DMS79 treated with DMSO at 0.1 percent for 48 hours (cell line): ENCODE measurements around the gene CEP164.

Source experiments
- DNase-seq: peaks from one replicate; lab custom pipeline; 2025; lab: John Stamatoyannopoulos, UW

The CEP164 gene

DNA sequence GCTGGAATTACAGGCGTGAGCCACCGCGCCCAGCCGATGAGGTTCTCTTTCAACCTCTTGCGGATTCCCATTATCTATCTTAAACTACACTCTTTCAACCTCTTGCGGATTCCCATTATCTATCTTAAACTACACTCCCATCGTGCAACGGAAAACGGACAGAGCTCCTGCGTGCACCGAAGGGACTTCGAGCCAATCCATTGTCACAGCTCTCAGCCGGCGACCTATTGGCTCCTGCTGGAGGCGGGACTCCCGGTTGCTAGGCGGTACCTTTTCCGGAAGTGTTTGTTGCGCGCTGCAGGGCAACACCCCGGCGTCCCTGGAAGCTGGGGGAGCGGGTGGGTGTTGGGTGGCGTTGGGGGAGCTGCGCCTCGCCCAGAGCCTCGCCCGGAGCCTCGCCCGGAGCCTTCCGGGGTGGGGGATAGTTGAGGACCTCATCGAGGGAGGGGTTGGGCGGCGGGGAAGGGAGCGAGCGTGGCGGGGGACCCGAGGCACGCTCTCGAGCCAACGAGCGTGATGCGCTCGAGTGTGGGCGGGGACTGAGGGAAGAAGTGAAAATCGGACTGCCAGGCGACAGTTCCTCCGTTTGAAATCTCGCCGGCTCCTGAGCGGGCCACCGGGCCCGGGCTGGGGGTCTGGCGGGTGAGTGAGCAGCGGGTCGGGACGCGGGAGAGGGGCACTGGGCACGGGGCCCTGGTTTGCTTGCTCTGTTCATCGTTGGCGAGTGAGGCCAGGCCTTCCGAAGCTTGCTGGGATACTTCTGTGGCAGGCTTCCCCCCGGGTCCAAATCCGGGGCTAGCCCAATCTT is at the start of gene CEP164:
Gene CEP164, plus strand, starts transcription at position 288 of the 808 bp plus-strand sequence. CDS start 10,733 bp downstream, outside the sequence.
- DNase-seq: peak; percentile 98

- no peak for DNase-seq
Measured at GRCh38 chr11:117278347-117278746, 49.3 kb upstream of the CEP164 start.

- DNase-seq: no peak
Measured at GRCh38 chr11:117279711-117280376, 47.8 kb upstream of the CEP164 start.

- DNase-seq: peak; percentile 72
Measured at GRCh38 chr11:117281159-117281558, 46.5 kb upstream of the CEP164 start.

- no peak for DNase-seq
Measured at GRCh38 chr11:117281869-117282268, 45.8 kb upstream of the CEP164 start.

GRCh38 chr11:117282956-117283355 is 44.7 kb upstream of the CEP164 start:
- DNase-seq: no peak

- DNase-seq: no peak
Measured at GRCh38 chr11:117284053-117284452, 43.6 kb upstream of the CEP164 start.

GRCh38 chr11:117286588-117286987 is 41.1 kb upstream of the CEP164 start:
- no peak for DNase-seq

DNA sequence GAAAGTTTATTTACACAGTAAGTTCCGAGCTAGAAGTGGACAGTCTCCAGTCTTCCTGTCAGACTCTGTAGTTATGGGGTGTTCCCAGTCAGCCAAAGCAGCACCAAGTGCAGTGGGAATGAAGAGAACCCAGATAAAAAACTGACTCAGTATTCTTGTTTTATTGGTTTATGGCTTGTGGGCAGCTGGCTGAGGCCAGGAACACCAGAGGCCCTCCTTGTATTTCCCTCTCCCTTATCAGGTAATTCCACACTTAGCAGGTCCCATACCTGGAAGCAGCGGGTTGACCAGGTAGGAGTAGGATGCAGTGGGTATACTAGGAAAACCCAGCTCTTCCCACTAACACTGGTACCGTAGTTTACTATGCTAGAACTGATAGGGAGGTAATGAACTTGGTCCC is 40.0 kb upstream of the CEP164 start:
- DNase-seq: no peak

GRCh38 chr11:117289795-117290194 is 37.9 kb upstream of the CEP164 start:
- DNase-seq: no peak

- no peak for DNase-seq
Measured at GRCh38 chr11:117290809-117291396, 36.8 kb upstream of the CEP164 start, which contains the start of gene BACE1-AS. Gene BACE1-AS, plus strand, starts transcription at chr11:117291346.

DNA sequence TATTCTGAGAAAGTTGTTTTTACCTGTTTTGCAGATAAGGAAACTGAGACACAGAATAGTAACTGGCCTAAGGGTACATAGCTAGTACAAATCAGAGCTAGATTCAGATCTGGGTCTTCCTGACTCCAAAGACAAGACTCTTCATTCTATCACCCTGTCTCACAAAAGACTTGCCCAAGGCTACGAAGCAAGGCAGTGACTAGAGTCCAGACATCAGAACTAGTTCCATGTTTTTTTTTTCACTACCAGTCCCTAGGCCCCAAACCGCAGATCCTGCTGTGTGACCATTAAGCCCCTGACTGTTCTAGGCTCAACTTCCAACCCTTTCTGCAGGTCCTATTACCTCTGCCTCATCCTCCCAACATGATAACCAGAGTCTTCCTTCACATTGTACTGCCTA is 35.0 kb upstream of the CEP164 start:
- no peak for DNase-seq

DNA sequence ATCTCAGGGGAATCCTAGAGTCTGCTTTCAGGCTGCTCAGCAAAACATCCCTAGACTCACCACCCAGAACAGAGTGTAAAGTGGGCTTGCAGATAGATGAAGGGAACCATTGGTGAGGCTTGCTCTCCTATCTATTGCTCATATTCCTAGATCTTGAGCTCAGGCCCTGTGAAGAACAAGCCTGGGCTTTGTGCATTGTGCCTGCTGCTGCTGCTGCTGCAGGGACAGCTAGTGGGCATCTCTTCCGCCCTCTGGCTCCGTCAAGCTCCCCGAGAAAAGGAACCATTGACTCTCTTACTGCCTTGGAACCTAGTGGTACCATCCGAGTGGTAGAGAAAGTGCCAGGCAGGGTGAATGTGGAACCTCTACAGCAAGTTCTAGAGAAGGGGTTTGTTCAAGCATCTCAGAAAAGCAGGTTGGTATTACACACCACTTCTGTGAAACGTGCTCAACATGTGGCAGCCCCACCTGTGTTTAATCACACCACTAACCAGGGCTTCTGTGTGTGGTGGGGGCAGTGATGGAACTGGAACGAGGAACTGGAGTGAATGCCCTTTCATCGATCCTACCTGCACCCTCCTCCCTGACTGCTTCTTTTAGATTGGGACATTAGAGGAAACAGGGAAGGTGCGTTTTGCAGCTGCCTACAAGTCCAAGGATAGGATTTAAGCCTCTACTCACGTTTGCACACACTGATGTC is 32.1 kb upstream of the CEP164 start:
- DNase-seq: no peak

DNA sequence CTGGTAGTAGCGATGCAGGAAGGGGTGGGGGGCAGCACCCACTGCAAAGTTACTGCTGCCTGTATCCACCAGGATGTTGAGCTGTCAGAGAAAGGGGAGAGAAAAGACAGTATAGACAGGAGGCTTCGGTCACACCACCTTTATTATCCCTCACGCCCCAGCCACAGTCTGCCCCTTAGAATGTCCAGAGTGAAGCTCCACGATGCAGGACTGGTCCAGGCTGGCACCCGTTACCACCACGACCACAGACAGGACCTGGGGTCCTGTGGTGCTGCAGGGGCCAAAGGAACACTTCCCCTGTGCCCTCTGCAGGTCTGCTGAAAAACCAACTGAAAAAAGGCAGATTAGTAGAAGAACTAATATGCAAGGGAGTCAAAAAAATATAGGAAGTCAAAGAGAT is 30.8 kb upstream of the CEP164 start:
- DNase-seq: no peak

DNA sequence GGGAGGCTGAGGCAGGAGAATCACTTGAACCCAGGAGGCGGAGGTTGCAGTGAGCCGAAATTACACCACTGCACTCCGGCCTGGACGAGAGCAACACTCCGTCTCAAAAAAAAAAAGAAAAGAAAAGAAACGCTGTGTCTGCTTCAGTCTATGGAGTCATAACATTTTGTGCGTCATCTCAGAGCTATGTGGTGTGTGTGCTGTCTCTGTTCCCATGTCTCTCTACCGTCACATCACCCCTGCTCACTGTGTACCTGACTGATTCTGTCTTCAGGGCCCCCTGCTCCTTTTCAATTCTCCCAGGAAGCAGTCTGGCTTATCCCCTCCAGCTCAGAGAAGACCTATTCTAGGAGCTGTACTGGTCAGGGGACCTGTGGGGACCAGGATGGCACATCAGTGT is 29.5 kb upstream of the CEP164 start:
- DNase-seq: no peak

- DNase-seq: no peak
Measured at GRCh38 chr11:117299351-117300282, 28.0 kb upstream of the CEP164 start.

DNA sequence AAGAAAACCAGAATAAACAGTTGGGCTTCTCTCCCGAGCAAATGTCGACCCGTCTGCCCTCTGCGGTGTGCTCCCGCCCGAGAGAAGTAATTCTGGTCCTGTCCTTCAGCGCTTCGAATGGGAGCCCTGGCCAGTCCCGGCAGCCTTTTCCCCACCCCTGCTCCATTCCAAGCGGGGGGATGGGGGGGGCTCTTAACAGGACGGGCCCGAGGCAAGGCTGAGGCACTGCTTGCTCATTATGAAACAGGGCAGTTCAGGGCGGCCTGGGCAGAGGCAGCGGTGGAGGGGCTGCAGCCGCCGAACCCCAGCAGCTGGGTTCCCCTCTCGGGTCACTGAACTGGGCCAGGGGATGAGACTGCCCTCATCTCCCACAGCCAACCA is 27.4 kb upstream of the CEP164 start:
- no peak for DNase-seq

DNA sequence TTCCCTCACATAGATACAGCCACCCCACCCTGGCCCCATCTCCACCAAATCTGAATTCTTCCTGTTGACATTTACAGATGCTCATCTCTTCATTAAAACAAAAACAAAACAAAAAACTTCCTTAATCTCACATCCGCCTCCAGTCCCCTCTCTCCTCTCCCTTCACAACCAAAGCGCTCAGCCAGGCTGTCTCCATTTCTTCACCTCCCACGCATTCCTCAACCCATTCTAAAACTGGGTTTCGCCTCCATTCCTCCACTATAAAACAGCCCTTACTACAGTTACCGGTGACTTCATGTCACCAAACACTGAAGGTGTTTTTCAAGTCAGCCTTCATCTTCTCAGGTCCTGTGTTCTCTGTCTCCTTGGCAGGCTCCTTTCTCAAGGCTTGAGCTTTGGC is 26.9 kb upstream of the CEP164 start:
- DNase-seq: no peak

DNA sequence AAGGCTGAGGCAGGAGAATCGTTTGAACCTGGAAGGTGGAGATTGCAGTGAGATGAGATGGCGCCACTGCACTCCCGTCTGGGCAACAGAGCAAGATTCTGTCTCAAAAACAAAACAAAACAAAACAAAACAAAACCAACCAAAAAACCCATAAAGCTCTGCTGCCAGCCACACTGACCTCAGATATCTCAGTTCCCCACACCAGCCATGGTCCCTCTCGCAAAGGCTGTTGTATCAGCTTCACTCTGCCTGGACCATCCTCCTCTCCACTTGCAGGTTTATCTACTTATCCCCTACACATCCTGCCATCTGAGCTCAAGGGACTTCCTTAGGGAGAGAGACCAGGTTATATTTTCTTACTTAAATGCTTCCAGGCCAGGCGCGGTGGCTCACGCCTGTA is 25.4 kb upstream of the CEP164 start:
- no peak for DNase-seq

DNA sequence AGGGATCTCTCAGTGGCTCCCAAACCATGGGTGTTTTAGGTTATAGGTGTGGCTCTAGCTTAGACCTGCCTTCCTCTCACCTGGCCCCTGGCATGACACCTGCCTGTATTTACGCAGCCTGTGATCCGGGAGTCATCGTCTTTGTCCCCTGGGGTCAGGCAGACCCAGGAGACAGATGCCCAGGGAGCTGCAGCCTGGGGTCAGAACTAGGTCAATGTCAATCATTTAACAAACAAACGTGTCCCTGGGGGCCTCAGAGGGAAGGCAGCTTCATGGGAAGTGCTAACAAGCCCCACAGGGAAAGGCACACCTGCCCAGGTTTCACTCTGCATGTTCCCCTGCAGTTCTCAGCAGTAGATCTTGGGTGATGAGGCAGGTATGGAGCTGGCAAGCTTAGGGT is 24.6 kb upstream of the CEP164 start:
- DNase-seq: no peak

DNA sequence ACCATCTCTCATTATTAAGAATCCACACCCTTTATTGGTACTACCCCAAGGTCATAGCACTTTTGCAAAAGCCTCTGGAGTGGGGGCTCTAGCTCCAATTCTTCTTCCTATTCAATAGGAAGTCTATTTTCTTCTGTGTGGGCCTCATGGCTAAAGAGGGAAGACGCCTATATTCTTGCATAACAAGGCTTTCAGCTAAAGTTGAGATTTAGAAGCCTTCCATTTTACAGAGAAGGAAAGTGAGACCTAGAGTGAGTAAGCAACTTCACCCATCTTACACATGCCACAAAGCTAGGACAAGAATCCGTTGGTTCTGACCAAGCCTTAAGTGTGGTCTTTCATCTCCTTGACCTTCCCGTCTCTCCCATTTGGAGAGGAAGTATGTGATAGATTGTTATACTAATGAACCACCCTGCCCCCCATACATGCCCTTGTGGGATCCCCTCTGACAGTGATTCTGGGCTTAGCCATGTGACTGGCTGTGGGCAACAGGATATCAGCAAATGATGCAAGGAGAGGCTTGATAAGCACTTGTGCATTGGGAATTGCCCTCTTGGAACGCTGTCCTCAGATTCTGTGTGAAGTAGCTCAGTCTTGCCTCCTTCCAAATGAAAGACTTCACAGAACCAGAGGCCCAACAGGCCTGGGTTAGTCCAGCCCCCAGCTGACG is 23.9 kb upstream of the CEP164 start:
- no peak for DNase-seq
